ENCODE results near the gene PBX2. TPM values are rescaled to one million over a fixed set of nuclear protein-coding genes. Genes with fewer than 3 reads are reported as not detected.

Gene PBX2
- total RNA-seq, 1 experiment from 2014 or later = 130 TPM

DNA sequence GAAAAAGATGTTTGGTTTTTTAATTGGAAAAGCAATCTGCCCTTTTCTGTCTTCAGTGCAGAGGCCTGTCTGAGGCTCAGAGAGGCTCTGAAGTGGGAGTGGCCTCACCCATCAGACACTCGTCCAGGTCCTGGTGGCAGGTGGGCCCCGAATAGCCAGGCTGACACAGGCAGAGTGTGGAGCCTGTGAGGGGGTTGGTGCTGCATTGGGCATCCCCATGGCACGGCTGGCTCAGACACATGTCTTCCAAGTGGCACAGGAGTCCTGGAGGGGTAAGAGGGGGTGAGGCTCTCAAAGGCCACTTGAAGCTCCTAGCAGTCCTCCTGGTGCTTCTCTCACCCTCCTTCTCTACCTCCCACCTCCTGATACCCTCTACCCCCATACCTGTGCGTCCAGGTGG is 30.0 kb upstream of the PBX2 start (continued):
- TF ChIP-seq, protein P1, sequence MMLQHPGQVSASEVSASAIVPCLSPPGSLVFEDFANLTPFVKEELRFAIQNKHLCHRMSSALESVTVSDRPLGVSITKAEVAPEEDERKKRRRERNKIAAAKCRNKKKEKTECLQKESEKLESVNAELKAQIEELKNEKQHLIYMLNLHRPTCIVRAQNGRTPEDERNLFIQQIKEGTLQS (CRISPR knock-in tag; conservative IDR thresholded peaks at IDR 0.05) = no peak
- TF ChIP-seq NFE2L1 (CRISPR knock-in tag; IDR thresholded peaks at IDR 0.05) = no peak

DNA sequence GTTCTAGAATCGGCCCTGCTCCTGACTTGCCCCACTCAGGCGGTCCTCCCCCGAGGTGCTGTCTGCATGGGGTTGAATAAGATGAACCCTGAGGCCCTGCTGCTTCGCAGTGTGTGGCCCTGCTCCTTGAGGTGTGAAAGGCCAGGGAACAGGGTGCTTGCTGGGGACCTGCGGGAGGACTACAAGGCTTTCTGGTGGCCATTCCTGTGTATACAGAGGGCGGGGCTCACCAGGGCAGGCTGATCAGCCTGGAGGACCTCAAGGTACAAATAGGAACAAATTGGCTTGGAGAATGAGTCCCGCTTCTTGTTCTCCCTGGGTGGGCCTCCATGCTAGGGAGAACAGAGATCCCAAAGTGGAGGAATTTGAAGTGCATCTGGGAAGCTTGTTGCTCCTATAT is 28.2 kb upstream of the PBX2 start:
- TF ChIP-seq, protein P2, sequence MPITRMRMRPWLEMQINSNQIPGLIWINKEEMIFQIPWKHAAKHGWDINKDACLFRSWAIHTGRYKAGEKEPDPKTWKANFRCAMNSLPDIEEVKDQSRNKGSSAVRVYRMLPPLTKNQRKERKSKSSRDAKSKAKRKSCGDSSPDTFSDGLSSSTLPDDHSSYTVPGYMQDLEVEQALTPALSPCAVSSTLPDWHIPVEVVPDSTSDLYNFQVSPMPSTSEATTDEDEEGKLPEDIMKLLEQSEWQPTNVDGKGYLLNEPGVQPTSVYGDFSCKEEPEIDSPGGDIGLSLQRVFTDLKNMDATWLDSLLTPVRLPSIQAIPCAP (CRISPR knock-in tag; IDR thresholded peaks at IDR 0.05) = no peak
- TF ChIP-seq FOXJ3 (CRISPR knock-in tag; IDR thresholded peaks at IDR 0.05; ENCODE audit: borderline replicate concordance) (no peak), ZNF219 (CRISPR knock-in tag; IDR thresholded peaks at IDR 0.05; ENCODE audit: borderline replicate concordance) (no peak), NR3C1 (CRISPR knock-in tag; conservative IDR thresholded peaks at IDR 0.05; ENCODE audit: low read depth) (no peak), ZNF396 (CRISPR knock-in tag; IDR thresholded peaks at IDR 0.05; ENCODE audit: borderline replicate concordance) (no peak), IRF2 (CRISPR knock-in tag; IDR thresholded peaks at IDR 0.05; ENCODE audit: borderline replicate concordance, low read depth) (no peak), TEAD1 (CRISPR knock-in tag; IDR thresholded peaks at IDR 0.05) (no peak), ZNF671 (CRISPR knock-in tag; IDR thresholded peaks at IDR 0.05) (no peak), HMGA2 (CRISPR knock-in tag; IDR thresholded peaks at IDR 0.05) (no peak), JAZF1 (CRISPR knock-in tag; IDR thresholded peaks at IDR 0.05) (no peak)
- TF ChIP-seq, protein P3, sequence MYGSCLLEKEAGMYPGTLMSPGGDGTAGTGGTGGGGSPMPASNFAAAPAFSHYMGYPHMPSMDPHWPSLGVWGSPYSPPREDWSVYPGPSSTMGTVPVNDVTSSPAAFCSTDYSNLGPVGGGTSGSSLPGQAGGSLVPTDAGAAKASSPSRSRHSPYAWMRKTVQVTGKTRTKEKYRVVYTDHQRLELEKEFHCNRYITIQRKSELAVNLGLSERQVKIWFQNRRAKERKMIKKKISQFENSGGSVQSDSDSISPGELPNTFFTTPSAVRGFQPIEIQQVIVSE (CRISPR knock-in tag; IDR thresholded peaks at IDR 0.05; ENCODE audit: borderline replicate concordance) = no peak
- TF ChIP-seq, protein P4, sequence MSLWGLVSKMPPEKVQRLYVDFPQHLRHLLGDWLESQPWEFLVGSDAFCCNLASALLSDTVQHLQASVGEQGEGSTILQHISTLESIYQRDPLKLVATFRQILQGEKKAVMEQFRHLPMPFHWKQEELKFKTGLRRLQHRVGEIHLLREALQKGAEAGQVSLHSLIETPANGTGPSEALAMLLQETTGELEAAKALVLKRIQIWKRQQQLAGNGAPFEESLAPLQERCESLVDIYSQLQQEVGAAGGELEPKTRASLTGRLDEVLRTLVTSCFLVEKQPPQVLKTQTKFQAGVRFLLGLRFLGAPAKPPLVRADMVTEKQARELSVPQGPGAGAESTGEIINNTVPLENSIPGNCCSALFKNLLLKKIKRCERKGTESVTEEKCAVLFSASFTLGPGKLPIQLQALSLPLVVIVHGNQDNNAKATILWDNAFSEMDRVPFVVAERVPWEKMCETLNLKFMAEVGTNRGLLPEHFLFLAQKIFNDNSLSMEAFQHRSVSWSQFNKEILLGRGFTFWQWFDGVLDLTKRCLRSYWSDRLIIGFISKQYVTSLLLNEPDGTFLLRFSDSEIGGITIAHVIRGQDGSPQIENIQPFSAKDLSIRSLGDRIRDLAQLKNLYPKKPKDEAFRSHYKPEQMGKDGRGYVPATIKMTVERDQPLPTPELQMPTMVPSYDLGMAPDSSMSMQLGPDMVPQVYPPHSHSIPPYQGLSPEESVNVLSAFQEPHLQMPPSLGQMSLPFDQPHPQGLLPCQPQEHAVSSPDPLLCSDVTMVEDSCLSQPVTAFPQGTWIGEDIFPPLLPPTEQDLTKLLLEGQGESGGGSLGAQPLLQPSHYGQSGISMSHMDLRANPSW (CRISPR knock-in tag; conservative IDR thresholded peaks at IDR 0.05; ENCODE audit: low read depth) = no peak
- TF ChIP-seq, protein P5, sequence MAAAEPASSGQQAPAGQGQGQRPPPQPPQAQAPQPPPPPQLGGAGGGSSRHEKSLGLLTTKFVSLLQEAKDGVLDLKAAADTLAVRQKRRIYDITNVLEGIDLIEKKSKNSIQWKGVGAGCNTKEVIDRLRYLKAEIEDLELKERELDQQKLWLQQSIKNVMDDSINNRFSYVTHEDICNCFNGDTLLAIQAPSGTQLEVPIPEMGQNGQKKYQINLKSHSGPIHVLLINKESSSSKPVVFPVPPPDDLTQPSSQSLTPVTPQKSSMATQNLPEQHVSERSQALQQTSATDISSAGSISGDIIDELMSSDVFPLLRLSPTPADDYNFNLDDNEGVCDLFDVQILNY (CRISPR knock-in tag; IDR thresholded peaks at IDR 0.05) = no peak
- TF ChIP-seq, protein P6, sequence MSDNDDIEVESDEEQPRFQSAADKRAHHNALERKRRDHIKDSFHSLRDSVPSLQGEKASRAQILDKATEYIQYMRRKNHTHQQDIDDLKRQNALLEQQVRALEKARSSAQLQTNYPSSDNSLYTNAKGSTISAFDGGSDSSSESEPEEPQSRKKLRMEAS (CRISPR knock-in tag; IDR thresholded peaks at IDR 0.05) = no peak
- TF ChIP-seq, protein P7, sequence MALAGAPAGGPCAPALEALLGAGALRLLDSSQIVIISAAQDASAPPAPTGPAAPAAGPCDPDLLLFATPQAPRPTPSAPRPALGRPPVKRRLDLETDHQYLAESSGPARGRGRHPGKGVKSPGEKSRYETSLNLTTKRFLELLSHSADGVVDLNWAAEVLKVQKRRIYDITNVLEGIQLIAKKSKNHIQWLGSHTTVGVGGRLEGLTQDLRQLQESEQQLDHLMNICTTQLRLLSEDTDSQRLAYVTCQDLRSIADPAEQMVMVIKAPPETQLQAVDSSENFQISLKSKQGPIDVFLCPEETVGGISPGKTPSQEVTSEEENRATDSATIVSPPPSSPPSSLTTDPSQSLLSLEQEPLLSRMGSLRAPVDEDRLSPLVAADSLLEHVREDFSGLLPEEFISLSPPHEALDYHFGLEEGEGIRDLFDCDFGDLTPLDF (CRISPR knock-in tag; IDR thresholded peaks at IDR 0.05) = no peak
- TF ChIP-seq, protein P1 (CRISPR knock-in tag; conservative IDR thresholded peaks at IDR 0.05) = no peak
- TF ChIP-seq, protein P8, sequence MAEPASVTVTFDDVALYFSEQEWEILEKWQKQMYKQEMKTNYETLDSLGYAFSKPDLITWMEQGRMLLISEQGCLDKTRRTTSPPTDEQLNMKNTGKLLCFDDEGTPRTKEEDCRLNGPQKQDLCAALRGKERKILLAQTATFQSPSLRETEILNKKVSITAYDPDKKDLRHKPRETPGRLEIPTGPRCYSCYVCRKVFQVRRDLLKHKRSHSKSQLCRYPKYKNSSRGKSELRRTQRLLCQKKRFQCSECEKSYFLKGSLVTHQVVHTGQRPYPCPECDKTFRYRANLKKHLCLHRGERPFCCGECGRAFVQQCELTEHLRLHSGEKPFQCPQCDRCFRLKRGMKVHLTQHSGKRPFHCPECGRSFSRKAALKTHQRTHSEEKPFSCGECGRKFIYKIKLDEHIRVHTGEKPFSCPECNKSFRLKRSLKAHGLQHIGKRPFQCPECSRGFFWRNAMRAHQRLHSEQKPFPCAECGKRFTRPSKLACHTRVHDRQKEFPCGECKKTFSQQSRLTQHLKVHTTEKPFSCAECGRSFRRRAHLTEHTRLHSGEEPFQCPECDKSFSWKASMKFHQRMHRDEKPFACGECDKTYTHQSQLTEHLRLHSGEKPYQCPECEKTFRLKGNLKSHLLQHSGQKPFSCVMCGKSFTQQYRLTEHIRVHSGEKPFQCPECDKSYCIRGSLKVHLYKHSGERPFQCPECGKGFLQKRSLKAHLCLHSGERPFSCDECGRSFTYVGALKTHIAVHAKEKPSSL (CRISPR knock-in tag; conservative IDR thresholded peaks at IDR 0.05) = no peak
- TF ChIP-seq, protein P9, sequence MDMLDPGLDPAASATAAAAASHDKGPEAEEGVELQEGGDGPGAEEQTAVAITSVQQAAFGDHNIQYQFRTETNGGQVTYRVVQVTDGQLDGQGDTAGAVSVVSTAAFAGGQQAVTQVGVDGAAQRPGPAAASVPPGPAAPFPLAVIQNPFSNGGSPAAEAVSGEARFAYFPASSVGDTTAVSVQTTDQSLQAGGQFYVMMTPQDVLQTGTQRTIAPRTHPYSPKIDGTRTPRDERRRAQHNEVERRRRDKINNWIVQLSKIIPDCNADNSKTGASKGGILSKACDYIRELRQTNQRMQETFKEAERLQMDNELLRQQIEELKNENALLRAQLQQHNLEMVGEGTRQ (CRISPR knock-in tag; IDR thresholded peaks at IDR 0.05) = no peak
- TF ChIP-seq, protein P10, sequence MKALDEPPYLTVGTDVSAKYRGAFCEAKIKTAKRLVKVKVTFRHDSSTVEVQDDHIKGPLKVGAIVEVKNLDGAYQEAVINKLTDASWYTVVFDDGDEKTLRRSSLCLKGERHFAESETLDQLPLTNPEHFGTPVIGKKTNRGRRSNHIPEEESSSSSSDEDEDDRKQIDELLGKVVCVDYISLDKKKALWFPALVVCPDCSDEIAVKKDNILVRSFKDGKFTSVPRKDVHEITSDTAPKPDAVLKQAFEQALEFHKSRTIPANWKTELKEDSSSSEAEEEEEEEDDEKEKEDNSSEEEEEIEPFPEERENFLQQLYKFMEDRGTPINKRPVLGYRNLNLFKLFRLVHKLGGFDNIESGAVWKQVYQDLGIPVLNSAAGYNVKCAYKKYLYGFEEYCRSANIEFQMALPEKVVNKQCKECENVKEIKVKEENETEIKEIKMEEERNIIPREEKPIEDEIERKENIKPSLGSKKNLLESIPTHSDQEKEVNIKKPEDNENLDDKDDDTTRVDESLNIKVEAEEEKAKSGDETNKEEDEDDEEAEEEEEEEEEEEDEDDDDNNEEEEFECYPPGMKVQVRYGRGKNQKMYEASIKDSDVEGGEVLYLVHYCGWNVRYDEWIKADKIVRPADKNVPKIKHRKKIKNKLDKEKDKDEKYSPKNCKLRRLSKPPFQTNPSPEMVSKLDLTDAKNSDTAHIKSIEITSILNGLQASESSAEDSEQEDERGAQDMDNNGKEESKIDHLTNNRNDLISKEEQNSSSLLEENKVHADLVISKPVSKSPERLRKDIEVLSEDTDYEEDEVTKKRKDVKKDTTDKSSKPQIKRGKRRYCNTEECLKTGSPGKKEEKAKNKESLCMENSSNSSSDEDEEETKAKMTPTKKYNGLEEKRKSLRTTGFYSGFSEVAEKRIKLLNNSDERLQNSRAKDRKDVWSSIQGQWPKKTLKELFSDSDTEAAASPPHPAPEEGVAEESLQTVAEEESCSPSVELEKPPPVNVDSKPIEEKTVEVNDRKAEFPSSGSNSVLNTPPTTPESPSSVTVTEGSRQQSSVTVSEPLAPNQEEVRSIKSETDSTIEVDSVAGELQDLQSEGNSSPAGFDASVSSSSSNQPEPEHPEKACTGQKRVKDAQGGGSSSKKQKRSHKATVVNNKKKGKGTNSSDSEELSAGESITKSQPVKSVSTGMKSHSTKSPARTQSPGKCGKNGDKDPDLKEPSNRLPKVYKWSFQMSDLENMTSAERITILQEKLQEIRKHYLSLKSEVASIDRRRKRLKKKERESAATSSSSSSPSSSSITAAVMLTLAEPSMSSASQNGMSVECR (CRISPR knock-in tag; IDR thresholded peaks at IDR 0.05; ENCODE audit: borderline replicate concordance) = no peak
- Mint-ChIP-seq H3K27me3 (ENCODE audit: low read depth) (peaks cover 3% of the 10 kb centered on the region; the same call in 1 of the 2 replicates), H3K36me3 (no peaks in the 10 kb centered on the region), H3K4me3 (no peak overlapping the region), H3K9me3 (no peaks in the 10 kb centered on the region), H3K4me1 (peaks cover 3% of the 10 kb centered on the region; the same call in 1 of the 2 replicates), H3K27ac (no peak overlapping the region)
- POLR2A ChIA-PET = no interaction called here
- CTCF ChIA-PET = no interaction called here
- DNase-seq (ENCODE audit: low spot score) (no peak), ATAC-seq (no peak)
